HG03196 (cell line): Measurements from ENCODE around the gene NUDT21.
"Not testable (repeated sequence)": the region's sequence is repeated elsewhere in the genome, so short reads cannot be mapped to it uniquely, and the experiment has no call there.

ENCODE experiments used
- ATAC-seq: cut with Tn5 transposase; IDR thresholded peaks from one replicate; pipeline ENCODE4 v1.9.1; 2021; ENCODE audit not compliant: unreplicated experiment

NUDT21 gene

DNA sequence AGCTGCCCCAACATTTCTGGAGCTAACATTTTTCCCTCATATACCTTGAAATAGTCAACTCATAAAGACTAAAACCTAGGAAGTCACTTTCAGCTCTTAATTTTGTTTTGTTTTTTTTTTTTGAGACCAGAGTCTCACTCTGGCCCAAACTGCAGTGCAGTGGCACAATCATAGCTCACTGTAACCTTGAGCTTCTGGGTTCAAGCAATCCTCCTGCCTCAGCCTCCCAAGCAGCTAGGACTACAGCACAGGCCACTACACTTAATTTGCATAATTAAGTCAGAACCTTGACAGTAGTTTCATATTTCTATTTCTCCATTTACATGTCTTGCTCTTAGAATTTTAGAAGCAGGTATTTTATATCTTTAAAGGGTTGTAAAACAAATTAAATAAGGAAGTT is 30.5 kb downstream of the NUDT21 start:
- no peak for ATAC-seq

DNA sequence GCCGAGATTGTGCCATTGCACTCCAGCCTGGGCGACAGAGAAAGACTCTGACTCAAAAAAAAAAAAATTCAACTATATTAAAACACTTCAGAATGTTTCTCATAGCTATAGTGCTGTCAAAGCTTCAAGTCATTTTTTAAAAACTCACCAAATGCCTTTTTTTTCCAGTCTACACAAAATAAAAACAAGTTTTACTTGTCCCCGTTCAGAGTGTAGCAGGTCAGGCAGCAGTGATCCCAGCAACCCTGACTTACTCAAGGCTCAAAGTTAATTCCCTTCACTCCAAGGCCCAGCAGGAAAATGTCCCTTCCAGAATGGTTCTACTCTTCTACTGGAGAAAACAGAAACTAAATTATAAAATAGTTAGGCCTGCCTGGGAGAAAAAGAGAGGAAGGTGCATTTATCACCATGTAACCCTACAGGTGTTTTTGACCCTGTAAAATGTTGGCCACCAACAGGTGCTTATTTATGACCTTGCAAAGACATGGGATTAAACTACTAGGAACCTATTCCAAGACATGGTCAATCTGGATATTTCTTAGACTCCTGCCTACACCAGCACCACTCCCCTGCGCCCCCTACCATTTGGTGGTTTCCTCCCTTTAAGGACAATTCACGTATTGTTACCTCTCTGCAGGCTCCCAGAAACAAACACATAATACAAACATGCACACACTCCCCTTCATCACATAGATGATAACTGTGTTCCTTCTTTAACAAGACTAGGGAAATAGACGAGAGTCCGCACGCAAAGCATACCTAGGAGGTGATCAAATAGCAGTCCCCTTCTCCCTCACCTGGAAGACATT is 31.2 kb downstream of the NUDT21 start:
- ATAC-seq, result no peak

DNA sequence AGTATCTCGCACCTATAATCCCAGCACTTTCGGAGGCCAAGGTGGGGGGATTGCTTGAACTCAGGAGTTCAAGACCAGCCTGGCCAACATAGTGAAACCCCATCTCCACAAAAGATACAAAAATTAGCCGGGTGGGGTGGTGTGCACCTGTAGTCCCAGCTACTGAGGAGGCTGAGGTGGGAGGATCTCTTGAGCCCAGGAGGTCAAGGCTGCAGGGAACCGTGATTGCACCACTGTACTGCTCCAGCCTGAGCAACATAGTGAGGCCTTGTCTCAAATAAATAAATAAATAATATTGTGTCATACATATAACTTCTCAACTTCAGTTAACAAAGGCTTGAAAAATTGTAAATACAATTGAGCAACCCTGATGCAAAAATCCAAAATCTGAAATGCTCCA is 34.0 kb downstream of the NUDT21 start:
- no peak for ATAC-seq

DNA sequence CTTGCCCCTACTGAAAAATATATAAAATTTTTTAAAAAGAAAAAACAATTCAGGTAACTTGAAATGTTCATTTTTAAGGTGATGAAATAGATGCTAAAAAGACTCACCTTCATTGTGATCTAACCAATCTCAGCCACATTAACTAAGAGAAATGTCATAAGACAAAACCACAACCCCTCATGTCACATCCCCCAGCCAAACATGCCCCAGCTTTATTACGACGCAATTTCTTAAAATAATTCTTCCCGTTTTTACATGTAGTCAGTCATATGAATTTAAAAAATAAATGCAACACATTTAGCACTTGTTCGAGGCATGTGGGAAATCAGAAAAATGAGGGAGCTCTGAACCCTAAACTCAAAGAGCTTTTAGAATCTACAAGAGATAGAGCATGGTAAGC is 35.3 kb downstream of the NUDT21 start:
- no peak for ATAC-seq

DNA sequence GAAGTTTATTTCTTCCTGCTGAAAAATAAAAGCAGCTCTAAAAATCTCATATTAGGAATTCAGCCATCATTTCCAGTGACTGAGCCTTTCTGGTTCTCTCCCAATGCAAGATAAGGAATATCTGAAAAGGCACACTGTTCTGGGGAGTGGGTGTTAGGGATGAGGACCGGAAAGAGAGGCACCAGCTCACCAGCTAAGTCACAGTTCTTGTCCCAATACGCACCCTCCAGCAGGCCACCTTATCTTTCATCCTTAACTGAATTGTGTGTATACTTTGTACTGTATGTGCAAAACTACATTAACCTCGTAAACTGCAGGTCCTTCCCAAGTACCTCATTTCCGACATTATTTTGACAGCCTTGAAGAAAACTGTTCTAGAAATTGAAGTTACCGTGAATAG is 36.8 kb downstream of the NUDT21 start:
- no peak for ATAC-seq

DNA sequence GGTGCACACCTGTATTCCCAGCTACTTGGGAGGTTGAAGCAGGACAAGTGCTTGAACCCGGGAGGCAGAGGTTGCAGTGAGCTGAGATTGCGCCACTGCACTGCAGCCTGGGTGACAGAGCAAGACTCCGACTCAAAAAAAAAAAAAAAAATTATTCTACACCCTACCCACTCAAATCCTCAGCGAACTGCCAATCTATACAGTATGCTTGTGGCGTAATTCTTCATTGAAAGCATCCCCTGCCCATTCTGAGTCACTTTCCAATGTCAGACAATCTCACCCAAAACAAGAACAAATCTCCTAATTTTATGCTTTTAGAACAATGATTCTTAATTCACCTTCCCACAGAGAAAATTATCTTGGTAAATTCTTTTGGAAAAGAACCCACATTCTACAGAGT is 37.8 kb downstream of the NUDT21 start:
- ATAC-seq, result no peak

DNA sequence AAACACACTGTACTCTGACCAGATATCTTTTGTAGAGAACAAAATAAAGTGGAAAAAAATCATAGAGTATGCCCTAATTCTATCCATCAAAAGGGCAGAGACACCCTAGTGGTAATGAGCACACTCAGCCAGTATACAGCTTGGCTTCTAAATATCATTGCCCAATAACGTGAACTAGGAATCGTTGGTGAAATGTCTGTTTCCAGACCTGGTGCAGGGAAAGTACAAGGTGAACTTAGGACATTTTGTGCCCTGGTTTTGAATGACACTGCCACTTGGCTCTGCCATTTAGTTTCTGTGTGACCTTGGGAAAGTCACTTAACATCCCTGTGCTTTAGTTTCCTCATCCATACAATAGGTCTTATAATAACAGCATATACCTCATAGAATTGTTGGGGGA is 39.5 kb downstream of the NUDT21 start:
- ATAC-seq, result no peak

DNA sequence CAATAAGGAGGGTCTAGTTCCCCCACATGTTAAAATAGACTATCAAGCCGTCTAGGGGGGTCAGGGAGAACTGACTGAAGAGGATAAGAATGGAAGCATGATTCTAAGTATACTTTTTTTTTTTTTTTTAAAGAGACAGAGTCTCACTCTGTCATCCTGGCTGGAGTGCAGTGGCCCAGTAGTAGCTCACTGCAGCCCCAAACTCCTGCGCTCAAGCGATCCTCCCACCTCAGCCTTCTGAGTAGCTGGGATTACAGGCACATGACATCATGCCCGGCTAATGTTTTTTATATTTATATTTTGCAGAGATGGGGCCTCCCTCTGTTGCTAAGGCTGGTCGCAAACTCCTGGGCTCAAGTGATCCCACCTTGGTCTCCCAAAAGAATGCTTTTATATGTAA is 40.0 kb downstream of the NUDT21 start:
- ATAC-seq, result no peak

DNA sequence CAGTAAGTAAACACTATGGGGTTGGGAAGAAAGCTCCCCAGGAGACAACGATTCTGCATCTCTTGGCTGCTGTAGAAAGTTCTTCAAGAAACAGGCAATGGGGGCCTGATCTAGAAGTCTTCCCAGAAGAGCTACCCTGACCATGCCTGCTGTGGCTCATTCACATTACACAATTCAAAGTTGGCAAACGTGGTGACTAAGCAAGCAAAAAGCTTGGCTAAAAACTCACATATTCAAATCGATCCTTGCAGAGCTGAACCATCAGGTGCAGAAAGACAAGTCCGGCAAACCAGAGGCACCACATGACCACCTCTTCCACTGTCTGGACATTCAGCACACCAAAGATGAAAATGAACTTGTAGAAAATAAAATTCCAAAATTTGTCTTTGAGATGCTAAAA is 41.9 kb downstream of the NUDT21 start:
- ATAC-seq, result no peak

DNA sequence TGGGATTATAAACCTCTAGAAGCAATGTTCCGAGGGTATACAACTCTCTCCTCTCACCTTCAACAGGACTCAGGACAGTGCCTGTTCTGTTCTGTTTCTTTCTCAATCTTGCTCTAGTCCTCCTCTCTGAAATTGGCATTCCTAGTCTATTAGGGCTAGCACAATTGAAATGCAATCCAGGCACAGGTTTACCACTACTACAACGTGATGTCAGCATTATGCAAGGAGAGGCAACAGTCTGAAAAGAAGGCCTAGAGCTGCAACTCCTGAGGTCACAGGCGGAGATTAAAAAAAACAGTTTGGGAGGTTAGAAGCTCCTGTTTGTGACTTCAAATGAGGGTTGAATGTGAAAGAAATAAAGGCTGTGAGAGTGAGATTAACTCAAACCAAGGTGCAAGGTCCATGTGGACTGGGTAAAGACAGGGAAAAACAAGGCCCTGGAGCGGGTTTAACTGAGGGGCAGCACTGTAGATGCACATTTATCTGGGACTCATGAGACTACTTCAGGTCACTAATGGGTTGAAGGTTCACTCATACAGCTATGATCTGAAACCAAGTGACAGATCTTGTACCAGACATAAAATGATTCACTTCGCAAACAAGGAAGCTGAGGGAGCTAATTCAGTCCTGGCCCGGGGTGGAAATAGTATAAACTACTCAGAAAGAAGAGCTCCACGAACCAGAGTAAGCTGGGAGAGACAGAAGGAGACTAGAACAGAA is 42.6 kb downstream of the NUDT21 start:
- ATAC-seq, result no peak

DNA sequence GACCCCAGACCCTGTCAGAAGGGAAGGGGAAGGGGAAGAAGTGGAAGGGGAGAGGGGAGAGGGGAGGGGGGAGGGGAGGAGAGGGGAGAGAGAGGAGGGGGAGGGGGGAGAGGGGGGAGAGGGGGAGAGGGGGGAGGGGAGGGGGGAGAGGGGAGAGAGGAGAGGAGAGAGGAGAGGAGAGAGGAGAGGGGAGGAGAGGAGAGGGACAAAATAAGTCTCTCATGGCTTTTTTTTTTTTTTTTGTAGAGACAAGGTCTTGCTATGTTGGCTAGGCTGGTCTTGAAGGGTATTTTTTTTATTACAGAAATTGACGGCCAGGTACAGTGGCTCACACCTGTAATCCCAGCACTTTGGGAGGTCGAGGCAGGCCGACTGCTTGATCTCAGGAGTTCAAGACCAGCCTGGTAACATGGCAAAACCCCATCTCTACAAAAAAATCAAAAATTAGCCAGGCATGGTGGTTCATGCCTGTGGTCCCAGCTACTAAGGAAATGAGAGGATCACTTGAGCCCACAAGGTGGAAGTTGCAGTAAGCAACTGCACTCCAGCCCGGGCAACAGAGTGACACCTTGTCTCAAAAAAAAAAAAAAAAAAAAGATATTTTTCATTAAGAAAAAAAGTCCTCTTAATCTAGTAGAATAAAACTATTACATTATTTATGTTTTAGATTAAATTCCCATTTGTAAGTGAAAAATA is 45.0 kb downstream of the NUDT21 start:
- no peak for ATAC-seq

DNA sequence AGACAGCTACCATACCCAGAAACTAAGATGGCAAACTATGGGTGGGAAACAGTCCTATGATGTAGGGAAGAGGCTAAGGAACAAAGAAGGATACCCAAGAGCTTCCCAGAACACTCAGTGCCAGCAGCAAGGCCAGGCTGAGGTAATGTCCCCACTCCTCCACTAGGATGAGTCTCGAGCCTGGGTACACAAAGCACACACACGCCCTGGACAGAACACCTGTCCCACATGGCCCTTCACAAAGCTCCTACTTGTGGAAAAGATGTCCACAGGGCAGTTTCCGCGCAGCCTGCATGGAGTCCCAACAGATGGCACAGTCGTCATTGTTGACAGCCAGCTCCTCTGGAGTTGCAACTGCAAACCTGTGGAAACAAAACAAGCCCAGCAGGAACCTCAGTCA is 49.6 kb downstream of the NUDT21 start:
- no peak for ATAC-seq

DNA sequence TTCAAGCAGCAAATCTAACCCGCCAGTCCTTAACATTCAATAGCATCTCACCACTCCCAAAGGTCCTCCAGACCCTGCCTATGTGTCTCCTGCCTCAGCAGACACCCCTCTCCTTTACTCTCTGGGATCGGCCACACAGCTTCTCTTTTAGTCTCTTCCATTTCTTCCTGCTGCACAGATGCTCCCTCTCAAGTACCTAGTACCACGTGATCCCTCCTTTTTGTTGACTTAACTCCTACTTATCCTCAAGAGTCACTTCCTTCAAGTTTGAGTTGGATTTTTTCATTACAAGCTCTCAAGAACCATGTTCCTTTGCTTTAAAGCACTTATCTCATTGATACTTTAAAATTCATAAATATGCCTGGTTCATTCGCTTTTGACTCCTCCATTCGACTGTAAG is 50.7 kb downstream of the NUDT21 start:
- no peak for ATAC-seq

DNA sequence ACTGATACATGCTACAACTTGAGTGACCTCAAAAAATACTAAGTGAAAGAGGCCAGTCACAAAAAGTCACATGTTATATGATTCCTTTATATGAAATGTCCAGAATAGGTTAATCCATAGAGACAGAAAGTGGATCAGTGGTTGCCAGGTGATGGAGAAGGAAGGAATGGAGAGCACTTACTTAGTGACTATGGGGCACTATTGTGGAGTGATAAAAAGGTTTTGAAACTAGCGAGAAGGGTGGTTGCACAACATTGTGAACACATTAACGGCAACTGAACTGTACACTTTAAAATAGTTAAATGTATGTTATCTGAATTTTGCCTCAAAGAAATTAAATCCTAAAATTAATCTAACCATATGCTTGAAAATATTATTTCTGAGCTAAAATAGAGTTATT is 51.6 kb downstream of the NUDT21 start:
- ATAC-seq, result no peak

DNA sequence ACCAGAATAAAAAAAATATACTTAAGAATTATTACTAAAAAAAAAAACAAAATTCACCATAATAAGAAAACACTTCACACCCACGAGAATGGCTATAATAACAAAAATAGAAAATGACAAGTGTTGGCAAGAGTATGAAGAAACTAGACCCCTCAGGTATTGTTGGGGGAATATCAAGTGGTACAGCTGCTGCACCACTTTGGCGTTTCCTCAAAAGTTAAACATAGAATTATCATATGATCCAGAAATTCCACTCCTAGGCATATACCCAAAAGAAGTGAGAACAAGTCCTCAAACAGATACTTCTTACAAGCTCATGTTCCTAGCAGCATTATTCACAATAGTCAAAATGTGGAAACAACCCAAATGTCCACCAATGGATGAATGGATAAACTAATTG is 52.1 kb downstream of the NUDT21 start:
- ATAC-seq, result no peak

DNA sequence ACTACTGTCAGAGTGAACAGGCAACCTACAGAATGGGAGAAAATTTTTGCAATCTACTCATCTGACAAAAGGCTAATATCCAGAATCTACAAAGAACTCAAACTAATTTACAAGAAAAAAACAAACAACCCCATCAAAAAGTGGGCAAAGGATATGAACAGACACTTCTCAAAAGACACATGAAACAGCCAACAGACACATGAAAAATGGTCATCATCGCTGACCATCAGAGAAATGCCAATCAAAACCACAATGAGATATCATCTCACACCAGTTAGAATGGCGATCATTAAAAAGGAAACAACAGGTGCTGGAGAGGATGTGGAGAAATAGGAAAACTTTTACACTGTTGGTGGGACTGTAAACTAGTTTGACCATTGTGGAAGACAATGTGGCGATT is 54.4 kb downstream of the NUDT21 start:
- not testable (repeated sequence) for ATAC-seq

DNA sequence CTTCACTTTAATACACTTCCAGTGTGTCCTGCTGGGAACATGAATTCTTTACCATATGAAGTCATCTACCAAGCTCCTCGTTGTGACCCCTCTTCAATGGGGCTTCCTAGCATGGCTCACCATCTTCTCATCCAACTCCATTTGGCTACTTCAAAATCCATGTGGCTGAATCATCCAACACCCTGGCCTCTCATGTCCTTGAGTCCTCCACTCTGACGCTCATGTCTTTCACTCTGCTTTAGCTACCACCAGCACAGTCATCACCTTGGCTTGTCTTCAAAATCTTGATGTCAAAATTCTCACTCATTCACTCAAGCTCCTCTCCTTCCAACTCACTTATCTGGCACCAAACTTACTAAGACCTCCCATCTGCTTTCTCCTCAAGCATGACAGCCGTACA is 61.6 kb downstream of the NUDT21 start:
- ATAC-seq, result no peak

DNA sequence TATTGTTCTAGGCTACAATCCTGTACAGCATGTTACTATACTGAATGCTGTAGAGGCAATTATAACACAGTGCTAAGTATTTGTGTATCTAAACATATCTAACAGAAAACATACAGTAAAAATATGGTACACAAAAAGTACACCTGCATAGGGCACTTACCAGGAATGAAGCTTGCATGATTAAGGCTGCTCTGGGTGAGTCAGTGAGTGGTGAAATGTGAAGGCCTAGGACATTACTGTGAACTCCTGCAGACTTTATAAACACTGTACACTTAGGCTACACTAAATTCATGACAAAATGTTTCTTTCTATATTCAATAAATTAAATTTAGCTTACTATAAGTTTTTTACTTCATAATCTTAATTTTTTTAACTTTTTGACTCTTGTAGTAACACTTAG is 62.9 kb downstream of the NUDT21 start:
- ATAC-seq, result no peak

DNA sequence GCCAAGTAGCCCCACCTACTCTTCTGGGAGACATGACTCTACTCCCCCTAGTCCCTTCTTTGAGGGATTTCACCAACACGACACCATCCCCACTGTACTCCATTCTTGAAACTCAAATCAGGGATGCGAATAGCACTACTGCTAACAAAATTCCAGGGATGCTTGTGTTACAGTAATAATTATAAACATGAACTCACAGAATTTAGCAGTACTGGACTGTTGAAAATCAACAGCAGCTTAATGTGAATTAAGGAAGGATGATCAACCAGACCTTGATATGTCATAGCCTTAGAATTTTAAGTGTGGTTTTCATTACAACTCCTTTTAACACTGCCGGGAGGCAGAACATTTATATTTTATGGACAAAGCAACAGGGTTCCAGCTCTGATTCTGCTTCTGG is 63.7 kb downstream of the NUDT21 start:
- ATAC-seq, result no peak

DNA sequence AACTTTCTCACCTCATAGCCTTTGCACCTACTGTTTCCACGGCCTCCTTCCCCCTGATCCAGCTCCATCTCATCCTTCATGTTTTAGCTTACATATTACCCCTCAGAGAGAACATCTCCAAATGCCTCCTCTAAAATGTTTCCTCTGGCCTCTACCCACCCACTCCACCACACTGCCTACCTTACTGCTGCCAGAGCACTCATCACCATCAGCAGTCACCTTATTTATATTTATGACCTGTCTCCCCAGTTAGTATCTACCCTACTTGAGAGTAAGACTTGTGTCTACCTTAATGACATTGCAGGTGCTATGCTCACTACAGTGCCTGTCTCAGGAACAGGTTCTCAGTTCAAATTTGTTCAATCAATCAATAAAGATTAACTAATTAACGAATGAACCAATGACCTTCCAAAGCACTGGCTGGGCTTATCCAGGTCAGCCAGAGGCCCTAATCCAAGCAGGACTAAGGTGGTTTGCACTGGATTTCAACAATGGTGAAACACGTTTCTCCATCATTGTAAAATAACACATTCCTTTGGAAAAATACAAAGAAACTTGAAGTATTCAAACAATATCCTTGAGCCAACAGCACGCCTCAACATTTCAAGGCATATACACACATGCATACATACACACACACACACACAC is 66.9 kb downstream of the NUDT21 start:
- ATAC-seq, result no peak

DNA sequence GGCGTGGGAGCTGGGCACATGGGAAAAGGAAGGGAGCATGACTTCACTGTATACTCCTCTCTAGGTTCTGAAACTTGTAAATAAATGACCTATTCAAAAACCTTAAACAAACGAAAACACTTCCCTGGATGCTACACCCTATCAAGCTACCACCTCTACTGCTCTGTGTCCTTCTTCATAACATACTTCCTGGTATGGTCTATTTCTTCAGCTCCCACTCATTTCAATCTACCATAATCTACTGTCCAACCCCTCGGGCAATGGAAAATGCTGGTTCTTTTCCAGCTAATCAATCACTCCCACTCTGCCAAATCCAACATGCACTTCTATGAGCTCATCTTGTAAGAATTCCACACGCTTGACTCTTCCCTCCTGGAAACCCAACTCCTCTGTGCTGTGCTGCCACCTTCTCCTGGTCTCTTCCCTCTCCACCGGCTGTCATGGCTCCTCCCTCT is 68.2 kb downstream of the NUDT21 start:
- ATAC-seq, result no peak

DNA sequence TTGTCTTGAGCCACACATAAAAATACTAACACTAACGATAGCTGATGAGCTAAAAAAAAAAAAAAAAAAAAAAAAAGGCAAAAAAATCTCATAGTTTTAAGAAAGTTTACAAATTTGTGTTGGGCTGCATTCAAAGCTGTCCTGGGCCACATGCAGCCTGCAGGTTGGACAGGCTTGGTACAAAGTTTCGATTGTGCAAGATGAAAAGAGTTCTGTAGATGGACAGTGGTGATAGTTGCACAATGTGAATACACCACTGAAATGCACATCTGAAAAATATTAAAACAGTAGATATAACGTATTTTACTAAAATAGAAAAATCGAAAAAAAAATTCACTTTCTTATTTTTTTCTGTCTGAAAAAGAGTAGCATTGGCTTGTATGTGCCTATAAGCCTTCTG is 68.7 kb downstream of the NUDT21 start:
- ATAC-seq, result no peak
